HG02973 (cell line): Measurements from ENCODE around the gene RAB3GAP1.

Source experiments
- ATAC-seq: cut with Tn5 transposase; IDR thresholded peaks from one replicate; pipeline ENCODE4 v1.9.1; 2021; ENCODE audit warnings: moderate library complexity; ENCODE audit not compliant: unreplicated experiment

Gene RAB3GAP1

GRCh38 chr2:135208016-135208415 lies 155.9 kb downstream of the RAB3GAP1 start:
- ATAC-seq, result no peak

- no peak for ATAC-seq
These were observed 160.7 kb downstream of the RAB3GAP1 start for GRCh38 chr2:135212757-135213156.

- no peak for ATAC-seq
These were observed 166.3 kb downstream of the RAB3GAP1 start for GRCh38 chr2:135218426-135218825.

GRCh38 chr2:135219226-135219625 lies 167.1 kb downstream of the RAB3GAP1 start:
- ATAC-seq, result no peak
